ENCODE data around the gene ADNP2.

Gene ADNP2

DNA sequence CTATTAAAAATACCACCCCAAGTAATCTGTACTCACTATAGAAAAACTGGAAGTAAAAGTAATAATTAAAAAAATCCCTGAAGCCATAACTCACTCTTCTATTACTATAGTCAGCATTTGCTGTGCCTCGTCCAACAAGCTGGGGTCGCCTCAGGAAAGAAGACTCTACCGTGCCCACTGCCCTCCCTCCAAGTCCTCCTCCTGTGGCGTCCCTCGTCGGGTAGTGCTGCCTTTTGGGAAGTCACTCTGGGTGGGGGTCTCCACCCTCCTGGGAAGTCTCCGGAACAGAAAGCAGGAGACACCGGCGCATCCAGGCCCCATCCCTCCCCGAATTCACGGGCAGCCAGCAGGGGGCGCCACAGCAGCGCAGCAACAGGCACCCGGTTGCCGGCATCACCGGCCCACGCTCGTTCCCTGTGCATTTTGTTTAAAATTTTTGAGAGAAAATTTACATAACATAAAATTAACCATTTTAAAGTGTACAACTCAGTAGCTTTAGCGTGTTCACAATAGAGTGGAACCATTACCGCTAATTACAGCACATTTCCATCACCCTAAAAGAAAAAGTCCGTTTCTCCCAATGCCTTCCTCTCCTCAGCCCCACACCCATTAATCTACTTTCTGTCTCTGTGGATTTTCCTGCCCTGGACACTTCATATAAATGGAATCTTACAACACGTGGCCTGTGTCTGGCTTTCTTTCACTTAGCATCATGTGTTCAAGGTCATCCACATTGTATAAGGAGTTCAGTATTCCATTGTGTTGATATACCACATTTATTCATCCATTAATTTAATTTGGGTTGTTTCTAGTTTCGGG is 62.2 kb downstream of the ADNP2 start:
- DNase-seq (ENCODE audit: low read depth in 2 of 2, low spot score in 1 of 2), result peak; percentile 15 to 28

DNA sequence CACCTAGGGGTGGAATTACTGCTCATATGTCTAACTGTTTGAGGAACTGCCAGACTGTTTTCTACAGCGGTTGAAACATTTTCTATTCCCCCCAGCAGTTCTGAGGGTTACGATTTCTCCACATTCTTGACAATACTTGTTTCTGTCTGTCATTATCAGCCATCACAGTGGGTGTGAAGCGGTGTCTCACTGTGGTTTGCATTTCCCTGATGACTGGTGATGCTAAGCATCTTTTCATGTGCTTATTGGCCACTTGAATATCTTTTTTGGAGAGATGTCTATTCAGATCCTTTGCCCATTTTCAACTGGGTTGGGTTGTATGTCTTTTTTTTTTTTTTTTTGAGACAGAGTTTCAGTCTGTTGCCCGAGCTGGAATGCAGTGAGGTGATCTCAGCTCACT is 63.0 kb downstream of the ADNP2 start:
- DNase-seq (ENCODE audit: low read depth in 2 of 2, low spot score in 1 of 2), result no peak

DNA sequence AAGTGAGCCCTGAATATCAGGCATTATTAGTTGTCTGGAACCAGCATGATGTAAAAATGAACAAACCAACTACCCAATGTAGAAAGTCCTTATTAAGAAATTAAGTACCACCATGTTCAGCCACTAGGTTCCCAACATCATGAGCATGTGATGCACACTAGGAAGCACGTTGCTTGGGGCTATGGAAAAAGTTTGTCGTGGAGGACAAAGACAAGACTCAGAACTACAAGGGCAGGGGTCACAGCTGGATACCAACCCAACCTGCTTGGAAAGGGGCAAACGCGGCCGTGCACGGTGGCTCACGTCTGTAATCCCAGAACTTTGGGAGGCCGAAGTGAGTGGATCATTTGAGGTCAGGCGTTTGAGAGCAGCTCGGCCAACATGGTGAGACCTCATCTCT is 64.0 kb downstream of the ADNP2 start:
- DNase-seq (ENCODE audit: low read depth in 2 of 2, low spot score in 1 of 2), result no peak

DNA sequence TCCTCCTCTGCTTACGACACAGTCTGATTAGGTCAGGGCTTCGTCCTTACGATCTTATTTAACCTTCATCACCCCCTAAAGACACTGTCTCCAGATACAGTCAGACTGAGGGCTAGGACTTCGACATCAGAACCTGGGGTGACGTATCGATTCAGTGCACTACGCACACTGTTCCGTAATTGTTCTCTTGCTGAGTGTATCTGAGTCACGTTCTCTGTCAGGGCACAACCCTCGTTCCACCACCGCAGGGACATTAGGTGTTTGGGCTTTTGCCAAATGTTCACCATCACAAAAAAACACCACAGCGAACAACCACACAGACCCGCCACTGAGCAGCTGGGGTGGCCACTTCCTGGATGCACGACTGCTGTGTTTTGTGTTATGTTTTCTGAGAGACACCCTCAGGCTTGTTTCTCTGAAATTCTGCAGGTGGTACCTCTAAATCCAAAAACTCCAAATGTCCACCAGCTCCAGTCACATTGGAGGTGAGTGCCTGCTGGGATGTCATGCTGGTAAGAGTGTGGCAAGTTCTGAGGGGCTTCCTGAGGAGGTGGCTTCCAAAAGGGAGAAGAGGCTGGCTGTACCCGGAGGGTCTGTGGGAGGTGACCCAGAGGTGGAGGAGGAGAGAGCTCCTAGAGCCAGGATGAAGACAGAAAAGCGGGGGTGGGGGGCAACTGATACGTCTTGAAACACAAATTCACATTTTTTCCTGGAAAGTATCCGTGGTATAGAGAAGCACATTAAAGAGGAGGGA is 66.6 kb downstream of the ADNP2 start:
- DNase-seq (ENCODE audit: low read depth in 2 of 2, low spot score in 1 of 2), result peak; percentile 17 to 38

DNA sequence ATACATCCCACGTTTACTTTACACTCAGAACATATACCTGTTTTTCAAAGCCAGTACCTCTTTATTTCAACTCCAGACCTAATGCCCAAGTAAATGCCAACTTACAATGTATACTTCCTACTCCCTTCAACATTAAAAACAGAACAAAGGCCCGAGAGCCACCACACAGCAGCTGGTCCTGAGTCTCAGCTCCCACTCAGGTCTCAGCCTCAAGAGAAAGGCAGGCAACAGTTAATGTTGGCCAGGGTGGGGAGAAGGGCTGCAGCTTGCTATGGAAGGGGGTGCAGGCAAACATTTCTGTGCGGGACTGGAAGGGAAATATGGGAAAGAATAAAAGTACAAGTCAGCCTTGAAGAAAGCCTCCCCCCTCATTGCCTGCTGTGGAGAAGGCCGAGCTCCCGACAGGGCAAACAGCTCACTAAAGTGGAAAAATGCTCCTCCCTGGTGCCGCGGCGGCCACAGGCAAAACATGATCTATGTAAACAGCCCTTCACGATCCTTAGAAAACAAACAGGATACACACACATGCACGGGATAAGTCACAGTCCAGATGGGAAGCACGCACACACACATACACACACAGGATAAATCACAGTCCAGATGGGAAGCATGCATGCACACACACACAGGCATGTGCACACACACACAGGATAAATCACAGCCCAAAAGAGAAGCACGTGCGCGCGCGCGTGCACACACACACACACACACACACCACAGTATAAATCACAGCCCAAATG is 67.4 kb downstream of the ADNP2 start:
- no peak for DNase-seq (ENCODE audit: low read depth in 2 of 2, low spot score in 1 of 2)

DNA sequence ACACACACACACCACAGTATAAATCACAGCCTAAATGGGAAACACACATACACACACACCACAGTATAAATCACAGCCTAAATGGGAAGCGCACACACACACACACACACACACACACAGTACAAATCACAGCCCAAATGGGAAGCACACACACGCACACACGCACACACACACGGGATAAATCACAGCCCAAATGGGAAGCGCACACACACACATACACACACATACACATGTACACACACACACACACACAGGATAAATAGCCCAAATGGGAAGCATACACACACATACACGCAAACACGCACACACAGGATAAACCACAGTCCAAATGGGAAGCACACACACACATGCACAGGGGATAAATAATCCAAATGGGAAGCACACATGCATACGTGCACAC is 68.1 kb downstream of the ADNP2 start:
- no peak for DNase-seq (ENCODE audit: low read depth in 2 of 2, low spot score in 1 of 2)

DNA sequence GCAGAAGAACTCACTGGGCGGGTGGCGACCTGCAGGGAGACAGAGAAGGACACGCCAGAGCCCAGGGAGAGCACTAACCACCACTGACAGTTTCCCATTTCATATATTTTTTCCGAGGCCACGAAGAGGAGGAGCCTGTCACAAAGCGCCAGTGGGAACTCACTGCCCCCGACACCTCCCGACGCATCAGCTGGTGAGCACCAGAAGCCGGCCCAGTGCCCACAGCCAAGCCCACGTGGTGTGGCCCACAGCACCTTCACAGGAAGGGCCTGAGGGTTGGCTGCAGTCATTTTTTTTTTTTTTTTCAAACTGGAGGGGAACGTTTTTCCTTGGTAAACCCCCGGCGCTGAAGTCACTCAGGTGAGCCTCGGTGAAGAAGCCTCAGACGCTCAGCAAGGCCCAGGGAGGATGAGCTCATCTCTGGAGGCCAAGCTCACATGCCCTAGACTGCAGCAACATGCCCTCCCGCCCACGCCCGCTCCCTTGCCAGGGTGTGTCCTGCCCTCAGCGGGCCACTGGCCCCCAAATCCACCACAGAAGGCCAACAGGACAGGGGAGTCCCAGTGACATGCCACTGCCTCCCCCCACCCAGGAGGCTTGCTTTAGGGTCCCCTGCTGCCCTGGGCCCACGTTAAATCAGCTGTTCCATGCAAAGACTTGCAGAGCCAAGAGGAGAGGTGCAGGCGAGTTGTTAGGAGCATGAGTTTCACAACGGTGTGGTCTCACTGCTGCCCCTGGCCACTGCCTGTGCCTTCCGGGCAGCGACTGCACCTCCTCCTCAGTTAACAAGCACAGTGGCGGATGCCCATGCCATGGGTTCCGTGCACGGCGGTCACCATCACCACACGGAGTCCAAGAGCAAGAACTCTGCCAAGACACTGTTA is 70.1 kb downstream of the ADNP2 start:
- no peak for DNase-seq (ENCODE audit: low read depth in 2 of 2, low spot score in 1 of 2)

DNA sequence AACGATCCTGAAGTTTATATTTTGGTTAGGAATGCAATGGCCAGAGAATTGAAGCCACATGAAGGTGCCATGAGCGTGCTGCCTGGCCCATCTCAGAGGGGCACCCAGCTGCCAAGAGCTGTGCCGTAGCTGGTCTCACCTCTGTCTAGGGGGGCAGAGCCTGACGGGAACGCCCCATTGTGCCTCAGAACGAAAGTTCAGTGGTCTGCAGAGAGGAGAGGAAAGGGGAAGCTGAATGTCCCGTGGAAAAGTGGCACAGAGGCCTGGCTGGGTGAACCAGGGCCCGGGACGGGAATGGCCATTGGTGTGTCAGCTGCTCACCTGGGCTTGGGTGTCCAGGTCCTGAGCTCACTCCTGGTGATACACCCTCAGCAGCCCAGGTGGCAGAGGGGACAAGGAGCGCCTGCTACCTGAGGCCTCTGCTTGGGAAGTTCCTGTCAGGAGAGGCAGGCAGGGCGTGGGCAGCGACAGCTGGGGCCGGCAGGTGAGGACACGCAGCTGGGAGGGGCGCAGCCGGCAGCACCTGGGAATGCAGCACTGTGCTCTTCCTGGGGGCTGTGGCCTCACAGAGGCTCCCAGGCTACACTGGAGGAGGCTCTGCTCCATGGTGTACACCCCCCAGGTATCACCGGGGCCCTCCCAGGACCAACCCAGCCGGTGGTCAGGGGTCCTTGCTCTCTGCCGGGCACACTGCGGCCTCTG is 70.9 kb downstream of the ADNP2 start:
- DNase-seq (ENCODE audit: low read depth in 2 of 2, low spot score in 1 of 2), result no peak

DNA sequence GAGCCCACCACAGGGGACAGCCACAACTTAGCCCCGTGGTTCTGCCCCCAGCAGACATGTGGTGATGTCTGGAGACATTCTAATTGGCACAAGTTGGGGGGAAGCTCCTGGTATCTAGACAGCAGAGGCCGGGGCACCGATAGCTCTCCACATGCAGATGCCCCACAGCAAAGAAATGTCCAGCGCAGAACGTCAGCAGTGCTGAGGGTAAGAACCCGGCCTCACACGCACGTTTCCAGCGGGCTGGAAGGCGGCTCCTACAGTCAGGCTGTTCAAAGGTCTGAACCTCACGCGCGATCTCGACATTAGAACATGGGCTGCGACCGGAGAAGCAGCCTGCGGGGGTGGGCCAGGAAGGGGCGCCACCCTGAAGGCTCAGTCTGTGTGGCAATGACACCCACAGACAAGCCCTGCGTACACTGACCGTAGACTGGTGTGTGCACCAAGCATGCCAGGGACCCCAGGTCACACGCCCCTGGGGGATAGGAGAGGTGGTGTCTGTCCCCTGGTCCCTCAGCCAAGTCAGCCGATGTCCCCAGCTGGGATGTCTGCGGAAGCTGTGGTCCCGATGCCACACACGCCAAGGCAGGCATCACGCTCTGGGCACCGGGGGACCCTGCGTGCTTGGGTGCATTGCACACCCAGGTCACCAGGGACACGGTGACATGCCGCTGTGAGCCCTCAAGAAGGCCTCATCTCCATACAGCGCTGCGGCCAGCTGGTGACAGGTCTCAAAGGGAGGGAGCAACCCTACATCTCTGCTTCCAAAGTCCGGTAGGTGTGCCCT is 71.9 kb downstream of the ADNP2 start:
- DNase-seq (ENCODE audit: low read depth in 2 of 2, low spot score in 1 of 2), result no peak

DNA sequence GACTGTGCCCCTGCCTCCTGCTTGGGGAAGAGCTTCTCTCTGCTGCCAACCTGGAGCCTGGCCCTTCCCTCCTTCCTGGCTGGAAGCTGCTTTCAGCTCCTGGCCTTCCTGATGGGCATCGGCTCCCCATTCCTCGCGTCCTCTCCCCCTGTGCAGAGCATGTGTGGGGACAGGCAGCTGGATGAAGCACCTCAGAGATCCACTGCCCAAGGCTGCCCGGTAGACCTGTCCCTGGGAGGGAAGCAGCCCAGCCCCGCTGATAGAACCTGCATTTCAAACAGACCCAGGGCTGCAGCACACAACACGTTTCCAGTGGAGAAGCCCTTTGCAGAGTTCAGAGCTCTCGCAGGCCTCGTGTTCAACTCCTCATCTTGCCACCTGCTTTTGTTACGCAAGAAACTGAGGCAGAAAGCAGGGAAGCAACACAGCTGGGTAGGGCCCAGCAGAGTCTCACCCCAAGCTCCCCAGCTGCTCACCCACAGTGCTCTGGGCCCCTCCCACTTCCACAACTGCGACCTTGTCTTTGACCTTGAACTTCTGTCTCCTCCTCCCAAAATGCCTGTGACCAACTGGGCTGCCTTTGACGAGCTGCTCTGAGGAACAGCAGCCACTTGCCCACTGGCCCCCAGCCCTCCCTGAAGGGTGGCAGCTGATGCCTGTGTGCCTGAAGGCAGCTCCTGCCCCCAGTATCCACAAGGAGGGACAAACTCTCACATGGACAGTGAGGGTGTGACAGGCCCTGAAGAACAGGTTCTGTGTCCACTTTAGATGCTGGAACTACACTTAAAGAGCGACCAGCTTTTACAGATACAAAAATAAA is 72.8 kb downstream of the ADNP2 start:
- no peak for DNase-seq (ENCODE audit: low read depth in 2 of 2, low spot score in 1 of 2)

DNA sequence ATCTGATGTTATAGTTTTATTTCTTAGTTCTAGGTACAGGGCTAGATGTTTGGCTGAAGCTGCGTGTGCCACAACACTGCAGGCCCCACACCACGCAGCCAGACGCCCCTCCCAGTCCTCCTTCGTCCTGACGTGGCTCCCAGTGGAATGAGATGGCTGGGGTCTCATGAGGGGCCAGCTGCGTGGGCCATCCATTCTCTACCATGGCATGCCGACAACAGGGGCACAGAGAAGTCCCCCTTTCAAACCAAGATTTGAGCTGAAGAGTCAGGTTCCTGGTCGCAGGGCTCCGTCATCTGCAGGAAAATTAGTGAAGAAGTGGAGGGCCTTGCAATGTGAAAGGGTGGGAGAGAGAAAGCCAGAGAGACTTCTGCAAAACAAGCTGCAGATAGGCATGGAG is 73.8 kb downstream of the ADNP2 start:
- DNase-seq (ENCODE audit: low read depth in 2 of 2, low spot score in 1 of 2), result no peak

DNA sequence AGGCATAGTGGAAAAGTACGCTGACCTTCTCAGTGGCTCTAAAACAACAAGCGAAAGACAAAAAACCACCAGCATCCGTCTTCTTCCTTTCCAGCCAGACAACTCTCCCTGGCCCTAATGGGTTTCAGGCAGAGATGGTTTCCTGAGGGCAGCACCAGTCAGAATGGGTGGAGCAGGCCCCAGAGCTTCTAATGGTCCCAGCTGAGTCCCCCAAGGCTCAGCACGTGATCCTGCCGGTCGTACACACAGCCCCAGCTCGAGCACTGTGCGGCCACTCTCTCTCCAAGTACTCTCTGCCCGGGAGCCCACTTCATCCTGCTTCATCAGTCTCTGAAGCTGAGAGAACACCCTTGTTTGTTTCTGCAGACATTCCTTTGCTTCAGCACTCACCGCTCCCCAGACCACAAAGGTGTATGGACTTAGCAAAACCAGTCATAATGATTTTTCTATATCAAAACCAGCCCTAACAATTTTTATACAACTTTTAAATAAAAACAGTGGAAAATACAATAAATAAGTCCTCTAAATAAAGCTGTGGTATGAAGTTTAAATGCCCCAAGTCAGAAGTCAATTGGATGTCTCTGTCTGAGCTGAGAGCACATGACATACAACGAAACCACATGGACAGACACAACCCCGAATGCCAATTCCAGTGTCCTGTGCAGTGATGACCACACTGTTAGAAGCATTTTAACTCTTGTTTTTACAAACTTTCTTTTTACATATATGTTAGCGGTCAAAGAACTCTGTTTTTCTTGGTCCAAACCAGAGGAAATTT is 74.4 kb downstream of the ADNP2 start:
- no peak for DNase-seq (ENCODE audit: low read depth in 2 of 2, low spot score in 1 of 2)

DNA sequence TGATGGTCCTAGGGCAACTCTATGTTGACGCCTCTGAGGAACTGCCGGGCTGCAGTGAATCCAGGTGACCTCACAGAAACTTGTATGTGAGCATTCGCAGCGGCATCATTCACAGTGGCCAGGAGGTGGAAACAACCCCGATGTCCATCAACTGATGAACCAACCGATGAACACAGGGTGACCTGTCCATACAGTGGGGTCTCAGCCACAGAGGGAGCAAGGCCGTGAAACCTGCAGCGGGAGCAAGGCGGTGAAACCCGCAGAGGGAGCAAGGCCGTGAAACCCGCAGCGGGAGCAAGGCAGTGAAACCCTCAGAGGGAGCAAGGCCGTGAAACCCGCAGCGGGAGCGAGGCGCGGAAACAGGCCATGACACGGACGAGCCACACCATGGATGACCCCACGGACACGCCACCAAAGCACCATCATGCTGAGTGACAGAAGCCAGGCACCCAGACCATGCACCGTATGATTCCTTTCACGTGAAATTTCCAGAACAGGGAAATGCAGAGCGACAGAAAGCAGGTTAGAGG is 75.2 kb downstream of the ADNP2 start:
- no peak for DNase-seq (ENCODE audit: low read depth in 2 of 2, low spot score in 1 of 2)

DNA sequence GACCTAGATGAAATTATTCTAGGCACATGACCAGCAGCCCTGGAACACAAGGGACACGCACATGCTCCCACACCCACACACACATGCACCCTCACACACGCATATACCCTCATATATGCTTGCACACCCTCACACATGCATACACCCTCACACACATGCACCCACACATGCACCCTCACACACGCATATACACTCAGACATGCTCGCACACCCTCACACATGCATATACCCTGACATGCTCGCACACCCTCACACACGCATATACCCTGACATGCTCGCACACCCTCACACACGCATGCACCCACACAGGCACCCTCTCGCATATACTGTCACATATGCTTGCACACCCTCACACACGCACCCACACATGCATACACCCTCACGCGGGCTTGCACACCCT is 76.5 kb downstream of the ADNP2 start:
- no peak for DNase-seq (ENCODE audit: low read depth in 2 of 2, low spot score in 1 of 2)

DNA sequence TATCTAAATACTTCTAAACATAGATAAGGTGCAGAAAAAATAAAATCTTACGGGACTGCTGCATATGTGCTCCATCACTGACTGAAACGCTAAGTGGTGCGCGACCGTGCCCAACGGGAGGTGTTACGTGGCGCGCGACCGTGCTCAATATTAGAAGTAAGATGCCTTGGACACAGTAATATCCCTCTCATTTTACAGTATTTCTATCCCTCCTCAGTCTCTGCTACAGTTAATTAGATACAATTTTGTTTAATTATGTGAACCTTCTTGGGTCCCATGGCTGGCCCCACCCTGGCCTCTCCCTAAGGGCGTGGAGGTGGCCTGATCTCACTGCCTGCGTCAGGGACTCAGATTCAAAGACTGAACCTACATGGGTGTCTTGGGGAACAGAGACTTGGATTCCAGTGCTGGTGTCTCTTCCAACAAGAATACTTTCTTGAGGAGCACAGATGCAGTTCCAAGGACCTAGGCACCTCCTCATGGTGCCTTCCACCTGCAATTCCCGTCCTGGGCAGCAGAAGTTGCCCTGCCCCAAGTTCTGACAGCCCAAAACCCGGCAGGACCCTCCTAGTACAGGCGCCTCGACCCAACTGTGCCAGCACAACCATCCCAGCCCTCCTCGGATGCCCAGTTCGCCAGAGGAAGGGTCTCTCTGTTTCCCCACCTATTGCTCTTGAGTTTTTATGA is 79.0 kb downstream of the ADNP2 start:
- no peak for DNase-seq (ENCODE audit: low read depth in 2 of 2, low spot score in 1 of 2)

DNA sequence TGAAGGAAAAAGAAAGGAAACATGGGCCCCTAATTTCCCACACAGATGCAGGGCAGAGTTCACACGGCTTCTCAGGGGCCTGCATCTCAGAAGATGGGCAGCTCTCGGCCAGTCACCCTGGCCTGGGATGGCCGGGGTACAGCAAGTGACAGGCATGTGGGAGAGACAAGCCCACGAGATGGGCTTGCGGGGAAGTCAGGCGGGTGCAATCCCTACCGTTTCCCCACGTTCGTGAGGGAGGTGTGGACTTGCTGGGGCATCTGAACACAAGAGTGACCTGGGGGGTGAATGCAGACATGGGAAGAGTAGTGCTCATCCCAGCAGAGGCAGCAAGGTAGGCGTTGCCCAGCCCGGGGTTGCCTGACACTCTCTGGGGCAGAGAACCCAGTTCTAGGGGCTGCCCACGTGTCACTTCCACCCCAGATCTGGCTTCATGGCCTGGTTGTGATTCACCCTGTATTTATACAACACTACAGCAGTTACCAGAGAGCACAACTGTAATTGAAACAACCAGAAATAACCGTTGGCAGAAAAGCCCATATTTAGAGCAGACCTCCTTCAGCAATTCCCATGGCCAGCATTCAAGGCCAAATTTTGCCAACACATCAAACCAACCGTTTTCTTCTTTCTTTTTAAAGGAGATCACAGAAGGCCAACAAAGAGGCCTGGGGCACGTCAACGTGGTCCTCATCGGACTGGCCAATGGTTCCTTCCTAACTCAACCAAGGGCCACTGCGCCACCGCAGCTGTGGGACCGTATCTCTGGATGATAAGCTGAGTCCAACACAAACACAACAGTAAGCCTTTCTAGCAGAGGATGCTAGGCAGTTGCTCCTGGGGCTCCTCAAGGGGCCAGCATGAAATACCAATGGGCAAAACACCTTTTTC is 79.8 kb downstream of the ADNP2 start:
- DNase-seq (ENCODE audit: low read depth in 2 of 2, low spot score in 1 of 2), result no peak
